ENCODE measurements around the gene APLP2. TPM values are rescaled to one million over a fixed set of nuclear protein-coding genes. Genes with fewer than 3 reads are reported as not detected.

The APLP2 gene
- total and polyA plus RNA-seq, 2 of the 4 experiments (the other 2 are of a cell fraction), result 127 to 235 TPM

- H2BK20ac ChIP-seq (ENCODE audit: low read depth, low read length), result no peak overlapping the region
- no peak overlapping the region for H3K4ac ChIP-seq (ENCODE audit: low read depth, low read length)
- H3K4me1 ChIP-seq (ENCODE audit: control insufficient read depth, insufficient read depth, low read length), result no peaks in the 10 kb centered on the region
- intact Hi-C loops (cut with micrococcal nuclease) (loop anchor here (5.0 kb wide), 1 partner anchor 40 kb away; no protein-coding TSS in a partner anchor), in situ Hi-C loops (cut with MboI; ENCODE audit: low sequenced_read_pairs) (no loop called here), dilution Hi-C loops (cut with HindIII; ENCODE audit: low sequenced_read_pairs, unreplicated experiment) (no loop called here)
- peaks cover 19% of the 10 kb centered on the region for H4K20me1 ChIP-seq (ENCODE audit: insufficient read depth, low read length)
- H2BK15ac ChIP-seq (ENCODE audit: low read depth, low read length), result no peak overlapping the region
- no peaks in the 10 kb centered on the region for H3K9me3 ChIP-seq (ENCODE audit: control insufficient read depth, insufficient read depth, low read length)
- H3K4me2 ChIP-seq (ENCODE audit: low read depth, low read length), result no peak overlapping the region
- TF ChIP-seq CHD1 (IDR thresholded peaks at IDR 0.05; ENCODE audit: low read depth, low read length) (no peak), MAZ (IDR thresholded peaks at IDR 0.05; ENCODE audit: borderline replicate concordance, low read depth, low read length) (no peak), MAFK (IDR thresholded peaks at IDR 0.05; ENCODE audit: low read depth, low read length) (no peak), CTCF (conservative IDR thresholded peaks at IDR 0.05; ENCODE audit: low read depth, low read length) (no peak), RAD21 (IDR thresholded peaks at IDR 0.05; ENCODE audit: low read length) (no peak)
- no peak overlapping the region for H2BK5ac ChIP-seq (ENCODE audit: low read depth, low read length, poor library complexity, severe bottlenecking)
- no peak overlapping the region for H3K56ac ChIP-seq (ENCODE audit: extremely low read depth, insufficient read depth, low read length)
- H3K79me1 ChIP-seq (ENCODE audit: low read depth in 1 of 2, low read length in 2 of 2), result peaks cover 11 to 36% of the 10 kb centered on the region in 2 experiments
- no peak for ATAC-seq (ENCODE audit: low read depth)
- H3K18ac ChIP-seq (ENCODE audit: low read depth, low read length), result no peak overlapping the region
- no peaks in the 10 kb centered on the region for H3K36me3 ChIP-seq (ENCODE audit: control insufficient read depth, insufficient read depth, low read length)
- H2BK120ac ChIP-seq (ENCODE audit: low read depth, low read length), result no peak overlapping the region
- no peak for DNase-seq
- no peak overlapping the region for H4K8ac ChIP-seq (ENCODE audit: low read depth in 2 of 2, low read length in 2 of 2)
- no peaks in the 10 kb centered on the region for H3K9me1 ChIP-seq (ENCODE audit: insufficient read depth, low read length)
- H3K23ac ChIP-seq (ENCODE audit: low read depth, low read length), result no peak overlapping the region
- no peak overlapping the region for H3K14ac ChIP-seq (replicated peaks; ENCODE audit: low read depth, low read length)
- no peak overlapping the region for H2AK5ac ChIP-seq (ENCODE audit: low read depth, low read length)
- H3K27me3 ChIP-seq (ENCODE audit: control insufficient read depth, insufficient read depth, low read length), result no peaks in the 10 kb centered on the region
- no TSS peak for BruUV-seq (replicated peaks)
- H3K4me3 ChIP-seq (ENCODE audit: insufficient read depth, low read depth, low read length), result no peak overlapping the region
- no peak overlapping the region for H4K91ac ChIP-seq (ENCODE audit: insufficient read depth, low read depth, low read length)
- no peak overlapping the region for H2AFZ ChIP-seq (replicated peaks; ENCODE audit: low read length, poor library complexity)
- H4K5ac ChIP-seq (ENCODE audit: low read depth, low read length), result no peak overlapping the region
- H3K9ac ChIP-seq (ENCODE audit: low read depth, low read length), result no peak overlapping the region
- ChIA-PET CTCF (interaction anchor here (0.6 to 1.1 kb wide), 4 partner anchors 11 to 105 kb away, joined by 3 to 11 read pairs (median 3); no protein-coding TSS in a partner anchor), POLR2A (ENCODE audit: unreplicated experiment) (interaction anchor here (0.6 kb wide), 1 partner anchor 187 kb away, joined by 3 read pairs; no protein-coding TSS in a partner anchor)
- H3K27ac ChIP-seq (ENCODE audit: insufficient read depth, low read length), result no peak overlapping the region
- no peak overlapping the region for H2AK9ac ChIP-seq (replicated peaks; ENCODE audit: low read depth, low read length, poor library complexity)
These were observed 8.0 kb downstream of the APLP2 start for GRCh38 chr11:130077671-130078070.
